Hepatocyte (in vitro differentiated cells): ENCODE measurements around the gene MAPKAP1.

Source experiments
- EZH2phosphoT487 ChIP-seq: fragments of 200-600 bp; sonication (generic); IDR thresholded peaks from one replicate; pipeline ENCODE4 v1.6.1; 2018; ENCODE audit warnings: antibody characterized with exemption, mild to moderate bottlenecking, low read depth, moderate library complexity; ENCODE audit not compliant: unreplicated experiment, severe bottlenecking
- TF ChIP-seq, protein P1 (sequence below): fragments of 200-600 bp; sonication (generic); IDR thresholded peaks from 2 replicates; pipeline ENCODE4 v1.5.1; 2016; ENCODE audit warnings: antibody characterized with exemption, mild to moderate bottlenecking; ENCODE audit not compliant: poor library complexity

GRCh38 chr9:125517577-125517976 is 189.4 kb downstream of the MAPKAP1 start:
- TF ChIP-seq, protein P1, sequence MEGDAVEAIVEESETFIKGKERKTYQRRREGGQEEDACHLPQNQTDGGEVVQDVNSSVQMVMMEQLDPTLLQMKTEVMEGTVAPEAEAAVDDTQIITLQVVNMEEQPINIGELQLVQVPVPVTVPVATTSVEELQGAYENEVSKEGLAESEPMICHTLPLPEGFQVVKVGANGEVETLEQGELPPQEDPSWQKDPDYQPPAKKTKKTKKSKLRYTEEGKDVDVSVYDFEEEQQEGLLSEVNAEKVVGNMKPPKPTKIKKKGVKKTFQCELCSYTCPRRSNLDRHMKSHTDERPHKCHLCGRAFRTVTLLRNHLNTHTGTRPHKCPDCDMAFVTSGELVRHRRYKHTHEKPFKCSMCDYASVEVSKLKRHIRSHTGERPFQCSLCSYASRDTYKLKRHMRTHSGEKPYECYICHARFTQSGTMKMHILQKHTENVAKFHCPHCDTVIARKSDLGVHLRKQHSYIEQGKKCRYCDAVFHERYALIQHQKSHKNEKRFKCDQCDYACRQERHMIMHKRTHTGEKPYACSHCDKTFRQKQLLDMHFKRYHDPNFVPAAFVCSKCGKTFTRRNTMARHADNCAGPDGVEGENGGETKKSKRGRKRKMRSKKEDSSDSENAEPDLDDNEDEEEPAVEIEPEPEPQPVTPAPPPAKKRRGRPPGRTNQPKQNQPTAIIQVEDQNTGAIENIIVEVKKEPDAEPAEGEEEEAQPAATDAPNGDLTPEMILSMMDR, result no peak
- TF ChIP-seq EZH2phosphoT487, result no peak
